GM10248 (cell line): ENCODE data around the gene ERN1.

ENCODE experiments used
- CTCF ChIA-PET: fragments of 300-600 bp; sonication (Branson Sonifier 250); formaldehyde crosslinking; extraction: SDS; loops from one replicate; lab custom pipeline; 2021; ENCODE audit warnings: antibody characterized with exemption; lab: Yijun Ruan, JAX
- POLR2A ChIA-PET: fragments of 350-650 bp; sonication (Branson Sonifier 250); formaldehyde crosslinking; extraction: SDS; loops from one replicate; lab custom pipeline; 2020; ENCODE audit warnings: antibody characterized with exemption; lab: Yijun Ruan, JAX
- DNase-seq: peaks from one replicate; pipeline ENCODE4 v3.0.0; 2012; ENCODE audit errors: extremely low spot score
- CTCF ChIP-seq: IDR thresholded peaks from 2 replicates; pipeline ENCODE4 v1.5.1; 2012; ENCODE audit warnings: mild to moderate bottlenecking, low read depth; ENCODE audit errors: extremely low read depth, missing control alignments, control extremely low read depth

ERN1 gene

GRCh38 chr17:64158831-64159590 lies 29.1 kb upstream of the ERN1 start:
- no peak for TF ChIP-seq CTCF
- POLR2A ChIA-PET = no interaction called here
- CTCF ChIA-PET = interaction anchor here (1.1 to 2.0 kb wide), 3 partner anchors 9 to 240 kb away, joined by 4 to 7 read pairs (median 4); no protein-coding TSS in a partner anchor
- no peak for DNase-seq

GRCh38 chr17:64158406-64158805 lies 28.5 kb upstream of the ERN1 start:
- no peak for DNase-seq
- TF ChIP-seq CTCF = no peak
- ChIA-PET CTCF (no interaction called here), POLR2A (no interaction called here)

- ChIA-PET CTCF (interaction anchor here (1.6 kb wide), 1 partner anchor 24 kb away, joined by 3 read pairs; no protein-coding TSS in a partner anchor), POLR2A (no interaction called here)
- no peak for TF ChIP-seq CTCF
- no peak for DNase-seq
Observed at GRCh38 chr17:64157669-64158180, 27.8 kb upstream of the ERN1 start.

- ChIA-PET POLR2A (no interaction called here), CTCF (interaction anchor here (1.1 to 2.5 kb wide), 3 partner anchors 8 to 128 kb away, joined by 3 to 7 read pairs (median 4); no protein-coding TSS in a partner anchor)
- no peak for DNase-seq
- TF ChIP-seq CTCF = no peak
Observed at GRCh38 chr17:64156670-64157069, 26.7 kb upstream of the ERN1 start.

GRCh38 chr17:64155751-64156544 lies 26.0 kb upstream of the ERN1 start:
- ChIA-PET CTCF (interaction anchor here (1.1 to 2.5 kb wide), 5 partner anchors 8 to 131 kb away, joined by 3 to 7 read pairs (median 3); no protein-coding TSS in a partner anchor), POLR2A (interaction anchor here (0.7 kb wide), 1 partner anchor 10 kb away, joined by 3 read pairs; no protein-coding TSS in a partner anchor)
- no peak for DNase-seq
- TF ChIP-seq CTCF = no peak

- no peak for DNase-seq
- ChIA-PET CTCF (interaction anchor here (1.1 to 2.5 kb wide), 3 partner anchors 26 to 130 kb away, joined by 3 to 7 read pairs (median 3); no protein-coding TSS in a partner anchor), POLR2A (no interaction called here)
- TF ChIP-seq CTCF = no peak
Observed at GRCh38 chr17:64155129-64155528, 25.2 kb upstream of the ERN1 start.
